ENCODE measurements around the gene SLC47A1. TPM values are rescaled to one million over a fixed set of nuclear protein-coding genes. Genes with fewer than 3 reads are reported as not detected.
"Not testable (repeated sequence)": the region's sequence is repeated elsewhere in the genome, so short reads cannot be mapped to it uniquely, and the experiment has no call there.

SLC47A1 gene
- total and polyA plus RNA-seq, 5 experiments from 2014 or later = 0.29 to 0.69 TPM; not detected in 3

- H3K27me3 Mint-ChIP-seq, H3K27ac Mint-ChIP-seq, H3K9me3 Mint-ChIP-seq, ATAC-seq, POLR2A ChIA-PET, DNase-seq, H3K36me3 Mint-ChIP-seq: not testable (repeated sequence)
- peak overlapping the region in 7 of 10 donors; percentile 2 to 84 (median 70) for H3K4me3 Mint-ChIP-seq
- H3K4me1 Mint-ChIP-seq = peaks cover 8 to 13% (median 11%) of the 10 kb centered on the region in 4 donors
These were observed 28.1 kb upstream of the SLC47A1 start for GRCh38 chr17:19505561-19505960.

DNA sequence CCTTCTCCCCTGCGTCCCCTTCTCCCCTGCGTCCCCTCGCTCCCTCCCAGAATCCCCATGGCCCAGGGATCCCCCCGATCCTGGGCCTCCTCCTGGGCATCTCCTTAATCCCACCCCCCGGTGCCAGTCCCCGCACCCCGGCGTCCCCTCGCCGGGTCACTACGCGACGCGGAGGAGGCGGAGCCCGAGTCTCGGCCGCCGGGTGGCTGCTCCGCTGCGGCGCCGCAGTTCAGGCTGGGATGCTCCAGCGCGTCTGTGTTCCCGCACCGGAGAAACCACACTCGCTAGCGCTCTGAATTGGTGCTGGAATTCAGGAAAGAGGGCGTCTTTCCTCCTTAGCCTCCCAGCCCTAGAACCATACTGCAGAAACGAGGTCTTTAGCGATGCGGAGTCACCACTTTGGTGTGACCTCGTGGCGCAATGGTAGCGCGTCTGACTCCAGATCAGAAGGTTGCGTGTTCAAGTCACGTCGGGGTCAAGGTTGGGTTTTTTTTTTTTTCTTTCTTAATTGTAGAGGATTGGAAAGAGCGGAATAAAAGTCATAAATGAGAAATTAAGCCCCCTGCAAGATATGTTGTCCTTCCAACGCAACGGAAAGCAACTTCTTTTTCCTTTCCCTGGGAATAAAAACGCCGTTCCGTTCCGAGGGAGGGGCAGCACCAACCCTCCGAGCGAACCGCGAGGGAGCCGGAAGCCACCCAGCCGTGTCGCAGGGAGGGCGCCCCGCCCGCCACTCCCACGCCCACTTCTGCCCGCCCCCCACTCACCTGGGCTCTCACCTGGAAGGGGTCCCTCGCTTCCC lies 25.7 kb upstream of the SLC47A1 start:
- DNase-seq (peak; percentile 70 to 97 (median 88)), ATAC-seq (peak; percentile 78 to 80)
- peaks cover 0 to 6% (median 0%) of the 10 kb centered on the region in 5 donors for H3K27me3 Mint-ChIP-seq
- peaks cover 0 to 8% (median 0%) of the 10 kb centered on the region in 9 donors for H3K9me3 Mint-ChIP-seq
- H3K4me1 Mint-ChIP-seq = peaks cover 8 to 13% (median 9%) of the 10 kb centered on the region in 4 donors
- peak overlapping the region; percentile 81 to 99 (median 94) for H3K27ac Mint-ChIP-seq
- POLR2A ChIA-PET = no interaction called here
- H3K36me3 Mint-ChIP-seq = peaks cover 0 to 3% (median 0%) of the 10 kb centered on the region in 3 donors
- peak overlapping the region; percentile 84 to 97 (median 94) for H3K4me3 Mint-ChIP-seq

DNA sequence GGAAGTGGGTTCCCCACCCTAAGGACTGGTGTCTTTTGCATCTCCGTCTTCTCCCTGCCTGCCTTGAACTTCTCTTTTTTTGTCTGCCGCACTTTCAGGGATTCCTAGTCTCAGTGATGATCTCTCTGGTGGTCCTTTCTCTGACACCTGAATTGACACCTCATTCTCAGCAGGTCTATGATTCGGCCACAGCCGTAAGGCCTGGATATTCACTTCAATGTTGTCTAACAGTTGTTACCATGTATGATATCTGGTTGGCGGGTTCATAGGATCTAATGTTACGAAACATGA lies 25.1 kb upstream of the SLC47A1 start:
- ATAC-seq (no peak), DNase-seq (no peak)
- H3K36me3 Mint-ChIP-seq = peaks cover 0 to 3% (median 0%) of the 10 kb centered on the region in 3 donors
- peak overlapping the region; percentile 81 to 99 (median 94) for H3K27ac Mint-ChIP-seq
- peak overlapping the region; percentile 84 to 97 (median 94) for H3K4me3 Mint-ChIP-seq
- H3K4me1 Mint-ChIP-seq = peaks cover 8 to 13% (median 9%) of the 10 kb centered on the region in 4 donors
- peaks cover 0 to 6% (median 0%) of the 10 kb centered on the region in 5 donors for H3K27me3 Mint-ChIP-seq
- POLR2A ChIA-PET = no interaction called here
- peaks cover 0 to 8% (median 0%) of the 10 kb centered on the region in 9 donors for H3K9me3 Mint-ChIP-seq

- H3K27ac Mint-ChIP-seq = peak overlapping the region in 3 of 10 donors; percentile 13 to 96 (median 44)
- H3K27me3 Mint-ChIP-seq, DNase-seq, ATAC-seq, H3K4me3 Mint-ChIP-seq, H3K9me3 Mint-ChIP-seq, H3K36me3 Mint-ChIP-seq: not testable (repeated sequence)
- POLR2A ChIA-PET = interaction anchor here (0.6 to 0.7 kb wide), 2 partner anchors 15 to 263 kb away, joined by 3 read pairs; no protein-coding TSS in a partner anchor
- H3K4me1 Mint-ChIP-seq = peaks cover 10 to 18% (median 13%) of the 10 kb centered on the region in 4 donors
These were observed 24.3 kb upstream of the SLC47A1 start for GRCh38 chr17:19509281-19509852.

- Mint-ChIP-seq H3K4me3 (peak overlapping the region in 1 of 10 donors; percentile 65), H3K27ac (peak overlapping the region in 2 of 10 donors; percentile 40 to 43), H3K36me3 (peaks cover 0 to 3% (median 0%) of the 10 kb centered on the region in 3 donors), H3K9me3 (peaks cover 0 to 8% (median 0%) of the 10 kb centered on the region in 9 donors), H3K4me1 (peaks cover 10 to 18% (median 13%) of the 10 kb centered on the region in 4 donors), H3K27me3 (peaks cover 0 to 6% (median 0%) of the 10 kb centered on the region in 5 donors)
- POLR2A ChIA-PET = interaction anchor here (1.1 kb wide), 1 partner anchor 256 kb away, joined by 3 read pairs; no protein-coding TSS in a partner anchor
- no peak for ATAC-seq
- no peak for DNase-seq
These were observed 22.8 kb upstream of the SLC47A1 start for GRCh38 chr17:19510903-19511302.

DNA sequence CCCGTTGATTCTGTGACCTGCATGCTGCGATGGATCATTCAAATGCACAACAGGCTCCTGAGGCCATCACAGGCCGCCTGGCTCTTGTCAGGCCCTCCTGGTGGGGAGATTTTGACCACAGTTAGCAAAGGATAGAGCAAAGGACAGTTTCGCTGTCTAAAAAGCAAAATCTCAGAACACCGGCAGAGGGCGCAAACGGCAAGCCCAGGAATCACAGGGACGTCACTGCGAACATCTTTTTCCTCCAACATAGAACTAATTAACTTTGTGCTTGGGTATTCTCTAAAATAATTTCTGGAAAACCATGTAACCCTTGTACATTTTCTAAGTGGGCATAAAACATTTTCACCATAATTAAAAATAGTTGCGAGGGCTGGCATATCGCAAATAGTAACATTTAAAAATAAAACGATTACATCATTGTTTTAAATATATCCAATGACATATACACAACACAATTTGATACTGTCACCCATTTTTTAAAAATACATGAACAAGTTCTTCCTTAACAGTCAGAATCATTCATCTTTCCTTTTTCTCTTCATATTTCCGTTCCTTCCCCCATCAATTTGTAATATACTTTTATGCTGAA lies 19.7 kb upstream of the SLC47A1 start:
- Mint-ChIP-seq H3K9me3 (no peaks in the 10 kb centered on the region), H3K27ac (peak overlapping the region in 1 of 10 donors; percentile 45), H3K4me1 (peaks cover 2 to 5% (median 5%) of the 10 kb centered on the region in 4 donors), H3K4me3 (no peak overlapping the region), H3K36me3 (no peaks in the 10 kb centered on the region), H3K27me3 (peaks cover 0 to 3% (median 0%) of the 10 kb centered on the region in 5 donors)
- POLR2A ChIA-PET = interaction anchor here (1.0 kb wide), 1 partner anchor 248 kb away, joined by 3 read pairs; no protein-coding TSS in a partner anchor
- peak; percentile 35 to 80 (median 62) for DNase-seq
- ATAC-seq = peak; percentile 57 to 78

DNA sequence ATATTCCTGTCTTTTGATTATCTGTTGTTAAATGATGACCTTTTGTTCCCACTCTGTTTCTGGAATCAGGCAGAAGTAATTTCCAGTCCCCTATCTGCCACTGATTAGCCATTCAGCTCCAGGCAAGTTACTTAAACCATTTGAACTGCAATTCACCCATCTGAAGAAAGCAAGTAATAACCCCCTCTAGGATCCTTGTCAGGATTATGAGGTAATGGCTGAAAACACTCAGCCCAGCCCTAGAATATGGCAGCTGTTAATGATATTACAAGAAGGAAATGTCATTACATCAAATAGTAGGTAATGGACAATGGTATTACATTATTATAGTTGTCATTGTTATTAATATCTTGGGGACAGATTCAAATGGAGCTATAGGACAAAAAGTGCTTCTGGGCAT lies 16.0 kb upstream of the SLC47A1 start:
- no peak overlapping the region for H3K4me3 Mint-ChIP-seq
- H3K27me3 Mint-ChIP-seq = peaks cover 0 to 4% (median 3%) of the 10 kb centered on the region in 5 donors
- peaks cover 2 to 19% (median 14%) of the 10 kb centered on the region in 4 donors for H3K4me1 Mint-ChIP-seq
- H3K27ac Mint-ChIP-seq = no peak overlapping the region
- H3K9me3 Mint-ChIP-seq = no peaks in the 10 kb centered on the region
- ATAC-seq (no peak), DNase-seq (no peak)
- POLR2A ChIA-PET = interaction anchor here (0.6 to 1.6 kb wide), 2 partner anchors 11 to 131 kb away, joined by 3 read pairs; partner anchors contain the start of gene ALDH3A2
- H3K36me3 Mint-ChIP-seq = no peaks in the 10 kb centered on the region

DNA sequence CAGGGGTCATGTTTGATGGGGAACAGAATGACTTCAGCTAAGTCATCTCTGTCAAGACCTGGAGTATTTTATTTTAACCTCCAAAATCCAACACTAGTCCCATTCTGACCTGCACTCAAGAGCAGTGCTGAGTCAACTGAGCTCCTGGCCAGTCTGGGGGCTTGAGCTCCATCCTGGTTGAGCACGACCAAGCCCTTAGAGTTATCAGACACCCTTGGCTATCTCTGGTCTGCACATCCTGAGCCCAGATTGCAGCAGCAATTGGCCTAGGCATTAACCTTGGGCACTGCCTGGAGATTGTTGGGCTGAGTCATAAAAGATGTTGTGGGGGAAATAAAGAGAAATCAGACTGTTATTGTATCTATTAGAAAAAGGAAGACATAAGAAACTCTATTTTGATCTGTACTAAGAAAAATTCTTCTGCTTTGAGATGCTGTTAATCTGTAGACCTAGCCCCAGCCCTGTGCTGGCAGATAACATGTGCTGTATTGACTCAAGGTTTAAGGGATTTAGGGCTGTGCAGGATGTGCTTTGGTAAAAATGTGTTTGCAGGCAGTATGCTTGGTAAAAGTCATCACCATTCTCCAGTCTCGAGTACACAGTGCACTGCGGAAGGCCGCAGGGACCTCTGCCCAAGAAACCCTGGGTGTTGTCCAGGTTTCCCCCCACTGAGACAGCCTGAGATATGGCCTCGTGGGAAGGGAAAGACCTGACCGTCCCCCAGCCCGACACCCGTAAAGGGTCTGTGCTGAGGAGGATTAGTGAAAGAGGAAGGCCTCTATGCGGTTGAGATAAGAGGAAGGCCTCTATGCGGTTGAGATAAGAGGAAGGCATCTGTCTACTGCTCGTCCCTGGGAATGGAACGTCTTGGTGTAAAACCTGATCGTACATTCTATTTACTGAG lies 14.0 kb upstream of the SLC47A1 start:
- ATAC-seq, H3K9me3 Mint-ChIP-seq, H3K27ac Mint-ChIP-seq, H3K36me3 Mint-ChIP-seq, H3K27me3 Mint-ChIP-seq, H3K4me3 Mint-ChIP-seq: not testable (repeated sequence)
- H3K4me1 Mint-ChIP-seq = peaks cover 0 to 14% (median 9%) of the 10 kb centered on the region in 4 donors
- POLR2A ChIA-PET = interaction anchor here (1.6 kb wide), 1 partner anchor 129 kb away, joined by 3 read pairs; the partner anchor contains the start of gene ALDH3A2
- DNase-seq = peak in 1 of 10 donors; percentile 28

DNA sequence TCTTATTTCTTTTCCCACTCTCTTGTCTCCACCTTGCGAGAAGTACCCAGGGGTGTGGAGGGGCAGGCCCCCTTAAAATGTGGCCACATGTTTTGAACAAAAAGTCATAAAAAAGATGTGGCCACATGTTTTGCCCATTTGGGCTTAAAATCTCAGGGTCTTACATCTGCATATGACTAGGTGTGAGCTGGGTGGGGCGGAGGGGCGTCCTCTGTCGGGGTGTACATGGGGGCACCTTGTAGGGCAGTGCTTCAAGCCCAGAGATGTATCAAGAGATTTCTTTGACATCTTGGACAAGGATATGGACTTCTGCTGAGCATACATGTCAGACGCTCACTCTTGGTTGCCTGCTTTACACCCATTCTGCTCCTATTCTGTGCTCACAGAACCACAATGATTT lies 13.0 kb upstream of the SLC47A1 start:
- POLR2A ChIA-PET = interaction anchor here (0.8 kb wide), 1 partner anchor 242 kb away, joined by 3 read pairs; no protein-coding TSS in a partner anchor

DNA sequence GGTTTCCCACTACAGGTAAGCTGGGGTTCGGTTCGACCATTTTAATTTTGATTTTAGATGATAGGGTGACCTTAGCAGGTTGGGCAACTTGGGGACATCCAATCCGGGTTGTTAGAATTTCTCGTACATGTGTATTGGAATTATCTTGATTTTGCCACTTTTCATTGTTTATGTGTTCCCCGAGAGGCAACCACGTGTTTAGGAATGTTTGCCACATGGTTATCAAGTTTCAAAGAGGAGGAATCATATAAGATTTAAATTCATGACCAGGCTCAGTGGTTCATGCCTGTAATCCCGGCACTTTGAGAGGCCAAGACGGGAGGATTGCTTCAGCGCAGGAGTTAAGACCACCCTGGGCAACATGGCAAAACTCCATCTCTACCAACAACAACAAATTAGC lies 10.0 kb upstream of the SLC47A1 start:
- peak in 1 of 10 donors; percentile 14 for DNase-seq
- ATAC-seq = no peak
- no peaks in the 10 kb centered on the region for H3K36me3 Mint-ChIP-seq
- H3K27me3 Mint-ChIP-seq = peaks cover 9 to 24% (median 14%) of the 10 kb centered on the region in 5 donors
- no peak overlapping the region for H3K4me3 Mint-ChIP-seq
- POLR2A ChIA-PET = no interaction called here
- no peaks in the 10 kb centered on the region for H3K9me3 Mint-ChIP-seq
- peaks cover 0 to 14% (median 9%) of the 10 kb centered on the region in 4 donors for H3K4me1 Mint-ChIP-seq
- H3K27ac Mint-ChIP-seq = no peak overlapping the region

More for the DNA sequence above, 13.0 kb upstream of the SLC47A1 start:
- H3K9me3 Mint-ChIP-seq = no peaks in the 10 kb centered on the region
- ATAC-seq = no peak
- DNase-seq = no peak
- no peaks in the 10 kb centered on the region for H3K36me3 Mint-ChIP-seq
- peaks cover 0 to 11% (median 6%) of the 10 kb centered on the region in 5 donors for H3K27me3 Mint-ChIP-seq
- peaks cover 0 to 14% (median 9%) of the 10 kb centered on the region in 4 donors for H3K4me1 Mint-ChIP-seq
- H3K27ac Mint-ChIP-seq = no peak overlapping the region
- H3K4me3 Mint-ChIP-seq = no peak overlapping the region

DNA sequence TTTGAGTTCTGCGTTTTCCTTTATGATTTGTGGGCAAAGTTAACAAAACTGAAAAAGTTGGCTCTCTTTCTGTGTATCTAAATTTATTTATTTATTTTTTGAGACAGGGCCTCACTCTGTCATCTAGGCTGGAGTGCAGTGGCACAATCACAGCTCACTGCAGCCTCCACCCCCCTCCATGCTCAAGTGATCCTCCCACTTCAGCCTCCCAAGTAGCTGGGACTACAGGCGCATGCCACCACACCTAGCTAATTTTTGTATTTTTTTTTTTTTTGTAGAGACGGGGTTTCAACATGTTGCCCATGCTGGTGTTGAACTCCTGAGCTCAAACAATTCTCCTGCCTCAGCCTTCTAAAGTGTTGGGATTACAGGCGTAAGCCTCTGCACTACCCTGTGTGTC lies 6.7 kb upstream of the SLC47A1 start:
- H3K9me3 Mint-ChIP-seq, H3K4me1 Mint-ChIP-seq, DNase-seq, H3K36me3 Mint-ChIP-seq, H3K4me3 Mint-ChIP-seq, POLR2A ChIA-PET, ATAC-seq, H3K27ac Mint-ChIP-seq: not testable (repeated sequence)
- H3K27me3 Mint-ChIP-seq = peaks cover 15 to 32% (median 28%) of the 10 kb centered on the region in 5 donors

Measured in naive thymus-derived CD8-positive, alpha-beta T cell (primary cell).